HG03175 (cell line): Measurements from ENCODE around the gene TTC32.

ENCODE experiments used
- ATAC-seq: cut with Tn5 transposase; IDR thresholded peaks from one replicate; pipeline ENCODE4 v1.9.1; 2021; ENCODE audit warnings: mild to moderate bottlenecking, moderate library complexity; ENCODE audit not compliant: unreplicated experiment

Gene TTC32

GRCh38 chr2:19878268-19879046 lies 23.3 kb downstream of the TTC32 start:
- no peak for ATAC-seq

- ATAC-seq: no peak
These were observed 25.0 kb downstream of the TTC32 start for GRCh38 chr2:19876751-19877150.

- ATAC-seq: no peak
These were observed 26.5 kb downstream of the TTC32 start for GRCh38 chr2:19875280-19875679.

GRCh38 chr2:19874726-19875125 lies 27.1 kb downstream of the TTC32 start:
- ATAC-seq: no peak

- no peak for ATAC-seq
These were observed 28.8 kb downstream of the TTC32 start for GRCh38 chr2:19873014-19873413.

GRCh38 chr2:19872302-19872701 lies 29.5 kb downstream of the TTC32 start:
- no peak for ATAC-seq

GRCh38 chr2:19871836-19872235 lies 29.9 kb downstream of the TTC32 start:
- no peak for ATAC-seq

- no peak for ATAC-seq
These were observed 31.0 kb downstream of the TTC32 start for GRCh38 chr2:19870792-19871191.

GRCh38 chr2:19868701-19869580 lies 32.8 kb downstream of the TTC32 start:
- peak; percentile 69 for ATAC-seq

GRCh38 chr2:19868224-19868623 lies 33.6 kb downstream of the TTC32 start:
- ATAC-seq: no peak

GRCh38 chr2:19866771-19867170 lies 35.0 kb downstream of the TTC32 start:
- ATAC-seq: peak; percentile 25

GRCh38 chr2:19865151-19865550 lies 36.6 kb downstream of the TTC32 start:
- no peak for ATAC-seq

GRCh38 chr2:19864381-19864780 lies 37.4 kb downstream of the TTC32 start:
- no peak for ATAC-seq

- peak; percentile 81 for ATAC-seq
These were observed 38.3 kb downstream of the TTC32 start for GRCh38 chr2:19863303-19864041.

- ATAC-seq: no peak
These were observed 40.0 kb downstream of the TTC32 start for GRCh38 chr2:19861813-19862212.

GRCh38 chr2:19860022-19860421 lies 41.8 kb downstream of the TTC32 start:
- ATAC-seq: no peak

- ATAC-seq: no peak
These were observed 42.2 kb downstream of the TTC32 start for GRCh38 chr2:19859565-19859964.

GRCh38 chr2:19857806-19858205 lies 44.0 kb downstream of the TTC32 start:
- no peak for ATAC-seq

- ATAC-seq: no peak
These were observed 44.7 kb downstream of the TTC32 start for GRCh38 chr2:19857100-19857499.

- no peak for ATAC-seq
These were observed 46.0 kb downstream of the TTC32 start for GRCh38 chr2:19855542-19856431.
